ENCODE results near the gene POP4.

The POP4 gene

GRCh38 chr19:29569038-29569911 is 36.8 kb upstream of the POP4 start:
- Mint-ChIP-seq H3K36me3 (ENCODE audit: low read depth) (no peaks in the 10 kb centered on the region), H3K27ac (no peak overlapping the region), H3K4me1 (ENCODE audit: low read depth) (peaks cover 21% of the 10 kb centered on the region), H3K27me3 (peaks cover 53% of the 10 kb centered on the region), H3K9me3 (no peaks in the 10 kb centered on the region), H3K4me3 (no peak overlapping the region)

DNA sequence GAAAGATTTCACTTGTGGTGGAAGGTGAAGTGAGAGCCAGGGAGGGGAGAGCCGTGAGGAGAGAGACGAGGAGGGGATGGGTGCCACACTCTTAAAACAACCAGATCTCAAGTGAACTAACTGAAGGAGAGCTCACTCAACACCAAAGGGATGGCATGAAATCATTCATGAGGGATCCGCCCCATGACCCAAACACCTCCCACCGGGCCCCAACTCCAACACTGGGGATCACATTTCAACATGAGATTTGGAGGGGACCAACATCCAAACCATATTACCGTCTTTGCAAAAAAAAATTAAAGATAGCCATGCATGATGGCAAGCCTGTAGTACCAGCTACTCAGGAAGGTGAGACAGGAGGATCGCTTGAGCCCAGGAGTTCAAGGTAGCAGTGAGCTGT is 34.9 kb upstream of the POP4 start:
- Mint-ChIP-seq H3K4me3 (no peak overlapping the region), H3K36me3 (ENCODE audit: low read depth) (no peaks in the 10 kb centered on the region), H3K27ac (no peak overlapping the region), H3K27me3 (peaks cover 62% of the 10 kb centered on the region), H3K9me3 (no peaks in the 10 kb centered on the region), H3K4me1 (ENCODE audit: low read depth) (peaks cover 17% of the 10 kb centered on the region)

DNA sequence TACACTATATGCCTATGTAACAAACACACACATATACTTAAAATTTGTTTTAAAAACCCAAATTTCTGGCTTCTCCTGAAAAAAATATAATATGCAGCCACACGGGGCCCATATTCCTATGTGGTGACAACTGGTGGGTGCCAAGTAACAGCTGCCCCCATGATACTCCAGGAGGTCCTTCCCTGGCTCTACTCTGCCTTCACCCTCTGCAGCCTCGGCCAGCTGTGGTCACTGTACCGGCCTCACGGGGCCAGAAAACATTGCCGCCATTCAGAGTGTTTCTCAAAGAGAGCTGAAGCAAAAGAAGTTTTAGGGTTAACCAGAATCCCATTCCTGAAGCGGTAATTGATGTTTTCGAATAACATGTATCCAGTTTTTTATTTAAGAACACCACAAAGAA is 32.6 kb upstream of the POP4 start:
- Mint-ChIP-seq H3K27ac (no peak overlapping the region), H3K4me1 (ENCODE audit: low read depth) (peaks cover 34% of the 10 kb centered on the region), H3K27me3 (peaks cover 62% of the 10 kb centered on the region), H3K4me3 (no peak overlapping the region), H3K36me3 (ENCODE audit: low read depth) (no peaks in the 10 kb centered on the region), H3K9me3 (no peaks in the 10 kb centered on the region)

DNA sequence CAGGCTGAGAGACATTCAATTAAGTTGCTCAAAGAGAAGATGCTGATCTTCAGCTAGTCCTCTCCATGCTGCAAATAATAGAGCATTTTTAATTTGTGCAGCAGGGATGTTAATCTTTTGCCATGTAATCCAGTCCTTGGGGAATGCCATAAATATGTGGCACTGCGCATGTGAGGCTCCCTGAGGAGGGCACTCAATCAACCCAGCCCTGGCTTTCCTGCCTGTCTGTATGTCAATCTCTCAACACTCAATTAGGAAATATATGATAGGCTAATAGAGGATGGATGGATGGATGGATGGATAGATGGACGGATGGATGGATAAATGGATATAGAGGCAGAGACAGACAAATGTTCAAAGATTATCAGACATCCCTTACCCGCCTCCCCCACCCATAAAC is 31.6 kb upstream of the POP4 start:
- Mint-ChIP-seq H3K27me3 (peaks cover 68% of the 10 kb centered on the region), H3K4me1 (ENCODE audit: low read depth) (peaks cover 30% of the 10 kb centered on the region), H3K9me3 (no peaks in the 10 kb centered on the region), H3K4me3 (no peak overlapping the region), H3K27ac (no peak overlapping the region), H3K36me3 (ENCODE audit: low read depth) (no peaks in the 10 kb centered on the region)

- Mint-ChIP-seq H3K27me3 (peaks cover 66% of the 10 kb centered on the region), H3K9me3 (no peaks in the 10 kb centered on the region), H3K4me1 (ENCODE audit: low read depth) (peaks cover 27% of the 10 kb centered on the region), H3K27ac (no peak overlapping the region), H3K36me3 (ENCODE audit: low read depth) (no peaks in the 10 kb centered on the region), H3K4me3 (peak overlapping the region; percentile 55)
Observed at GRCh38 chr19:29576046-29576606, 30.0 kb upstream of the POP4 start.

DNA sequence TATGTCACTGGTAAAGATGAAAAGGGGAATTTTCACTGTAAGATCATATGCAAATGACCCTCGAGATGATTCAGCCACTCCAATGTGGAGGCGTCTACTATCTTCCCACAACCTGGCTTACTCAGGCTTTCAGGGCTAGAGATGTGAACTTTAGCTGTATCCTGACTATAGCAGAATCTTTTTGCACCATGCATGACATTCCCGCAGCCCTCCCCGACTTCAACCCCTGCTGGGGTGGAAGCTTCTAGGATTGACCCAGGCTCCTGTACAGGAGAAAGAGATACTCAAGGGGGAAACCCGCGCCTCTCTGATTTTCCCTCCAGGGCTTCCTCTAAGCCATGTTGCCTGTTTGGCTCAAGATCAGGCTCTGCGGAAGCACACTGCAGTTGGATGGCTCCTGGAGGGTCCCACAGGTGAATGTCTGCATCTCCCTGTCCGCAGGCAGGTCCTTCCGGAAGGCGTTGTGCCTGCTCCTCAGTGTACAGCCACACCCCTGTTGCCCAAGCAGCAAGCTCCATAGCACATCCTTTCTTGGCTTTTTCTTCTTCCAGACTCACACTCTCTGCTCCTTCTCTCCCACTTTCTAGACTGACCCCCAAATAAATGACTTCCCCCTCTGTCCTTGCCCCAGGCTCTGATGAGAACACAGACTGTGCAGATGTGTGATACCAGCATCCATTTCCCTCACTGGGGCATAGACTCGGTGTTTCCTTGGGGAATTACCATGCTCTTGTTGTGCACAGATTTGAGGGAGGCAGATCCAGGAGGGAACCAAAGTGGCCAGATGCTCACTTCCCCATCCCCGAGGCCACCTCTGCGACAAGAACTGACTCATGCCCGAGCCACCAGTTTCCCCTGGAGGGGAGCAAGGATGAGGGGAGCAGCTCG is 29.1 kb upstream of the POP4 start:
- no peak overlapping the region for H3K27ac Mint-ChIP-seq
- no peaks in the 10 kb centered on the region for H3K36me3 Mint-ChIP-seq (ENCODE audit: low read depth)
- H3K4me3 Mint-ChIP-seq, result peak overlapping the region; percentile 55
- H3K9me3 Mint-ChIP-seq, result no peaks in the 10 kb centered on the region
- peaks cover 57% of the 10 kb centered on the region for H3K27me3 Mint-ChIP-seq
- peaks cover 27% of the 10 kb centered on the region for H3K4me1 Mint-ChIP-seq (ENCODE audit: low read depth)

GRCh38 chr19:29577649-29577963 is 28.5 kb upstream of the POP4 start:
- Mint-ChIP-seq H3K4me1 (ENCODE audit: low read depth) (peaks cover 28% of the 10 kb centered on the region), H3K36me3 (ENCODE audit: low read depth) (no peaks in the 10 kb centered on the region), H3K27ac (no peak overlapping the region), H3K9me3 (no peaks in the 10 kb centered on the region), H3K4me3 (no peak overlapping the region), H3K27me3 (peaks cover 51% of the 10 kb centered on the region)

DNA sequence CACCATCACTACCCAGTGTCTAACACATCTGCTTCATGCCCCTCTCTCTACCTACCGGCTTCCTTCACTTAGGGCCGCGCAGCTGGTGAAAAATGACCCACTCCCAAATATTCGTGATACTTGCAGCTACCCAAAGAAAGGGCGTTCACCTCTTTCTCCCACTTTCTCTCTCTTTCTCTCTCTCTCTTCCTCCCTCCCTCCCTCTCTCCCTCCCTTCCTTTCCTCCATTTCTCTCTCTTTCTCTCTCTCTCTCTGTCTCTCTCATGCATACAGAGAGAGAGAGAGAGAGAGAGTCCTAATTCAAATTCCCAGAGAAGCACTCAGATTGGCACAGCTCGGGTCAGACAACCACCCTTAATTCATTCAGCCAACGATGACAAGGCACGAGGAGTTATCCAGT is 27.7 kb upstream of the POP4 start:
- H3K27me3 Mint-ChIP-seq, result peaks cover 46% of the 10 kb centered on the region
- peaks cover 35% of the 10 kb centered on the region for H3K4me1 Mint-ChIP-seq (ENCODE audit: low read depth)
- H3K36me3 Mint-ChIP-seq (ENCODE audit: low read depth), result no peaks in the 10 kb centered on the region
- no peaks in the 10 kb centered on the region for H3K9me3 Mint-ChIP-seq
- H3K27ac Mint-ChIP-seq, result no peak overlapping the region
- no peak overlapping the region for H3K4me3 Mint-ChIP-seq

- Mint-ChIP-seq H3K4me1 (ENCODE audit: low read depth) (peaks cover 41% of the 10 kb centered on the region), H3K36me3 (ENCODE audit: low read depth) (no peaks in the 10 kb centered on the region), H3K27me3 (peaks cover 43% of the 10 kb centered on the region), H3K9me3 (no peaks in the 10 kb centered on the region), H3K27ac (no peak overlapping the region), H3K4me3 (no peak overlapping the region)
Observed at GRCh38 chr19:29579308-29579910, 26.7 kb upstream of the POP4 start.

- no peak overlapping the region for H3K4me3 Mint-ChIP-seq
Observed at GRCh38 chr19:29581398-29581797, 24.7 kb upstream of the POP4 start.

DNA sequence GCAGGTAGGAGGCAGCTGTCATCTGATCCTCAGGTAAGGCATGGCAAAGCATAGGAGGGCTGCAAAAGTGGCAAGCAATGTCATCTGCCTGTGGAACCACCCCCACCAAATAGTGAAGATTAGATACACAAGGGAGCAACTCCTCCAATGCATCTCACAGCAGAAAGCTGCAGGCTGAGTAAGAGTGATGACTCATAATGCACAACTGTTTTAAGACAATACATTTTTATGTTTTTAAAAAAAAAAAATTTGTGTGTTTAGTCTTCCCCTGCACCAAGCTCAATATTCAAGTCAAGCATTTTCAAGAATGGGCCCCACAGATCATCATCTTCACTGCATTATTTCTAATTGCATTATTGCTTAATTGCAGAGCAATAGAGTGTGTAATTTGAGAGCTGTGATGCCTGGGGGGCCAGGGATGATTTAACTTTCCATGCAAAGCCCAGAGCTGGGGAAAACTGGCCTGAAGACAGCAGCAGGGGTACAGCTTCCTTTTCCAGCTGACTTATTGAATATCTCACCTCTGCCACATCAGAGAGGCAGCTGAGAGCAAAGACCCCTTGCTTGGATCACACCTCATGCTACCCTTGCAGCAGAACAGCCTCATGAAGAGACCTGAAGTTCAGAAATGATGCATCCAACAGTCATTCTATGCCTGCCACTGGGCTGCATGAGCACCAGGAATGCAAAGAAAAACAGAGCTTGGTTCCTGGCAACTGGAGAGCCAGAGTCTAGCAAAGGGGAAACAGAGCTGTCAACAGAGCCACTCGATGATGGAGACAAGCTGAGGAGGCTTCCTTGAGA is 22.7 kb upstream of the POP4 start:
- H3K27me3 Mint-ChIP-seq, result peaks cover 25% of the 10 kb centered on the region
- no peak overlapping the region for H3K27ac Mint-ChIP-seq
- no peaks in the 10 kb centered on the region for H3K9me3 Mint-ChIP-seq
- no peak overlapping the region for H3K4me3 Mint-ChIP-seq
- H3K4me1 Mint-ChIP-seq (ENCODE audit: low read depth), result peaks cover 32% of the 10 kb centered on the region
- no peaks in the 10 kb centered on the region for H3K36me3 Mint-ChIP-seq (ENCODE audit: low read depth)

More at GRCh38 chr19:29581398-29581797, 24.7 kb upstream of the POP4 start:
- no peaks in the 10 kb centered on the region for H3K9me3 Mint-ChIP-seq
- no peaks in the 10 kb centered on the region for H3K36me3 Mint-ChIP-seq (ENCODE audit: low read depth)
- peaks cover 28% of the 10 kb centered on the region for H3K4me1 Mint-ChIP-seq (ENCODE audit: low read depth)
- no peak overlapping the region for H3K27ac Mint-ChIP-seq
- H3K27me3 Mint-ChIP-seq, result peaks cover 29% of the 10 kb centered on the region

GRCh38 chr19:29586401-29586800 is 19.7 kb upstream of the POP4 start:
- Mint-ChIP-seq H3K4me1 (ENCODE audit: low read depth) (peaks cover 32% of the 10 kb centered on the region), H3K27me3 (peaks cover 21% of the 10 kb centered on the region), H3K36me3 (ENCODE audit: low read depth) (peaks cover 5% of the 10 kb centered on the region), H3K27ac (no peak overlapping the region), H3K4me3 (no peak overlapping the region), H3K9me3 (peaks cover 7% of the 10 kb centered on the region)

GRCh38 chr19:29587059-29587458 is 19.0 kb upstream of the POP4 start:
- Mint-ChIP-seq H3K9me3 (peaks cover 7% of the 10 kb centered on the region), H3K27me3 (peaks cover 27% of the 10 kb centered on the region), H3K4me1 (ENCODE audit: low read depth) (peaks cover 32% of the 10 kb centered on the region), H3K36me3 (ENCODE audit: low read depth) (peaks cover 5% of the 10 kb centered on the region), H3K4me3 (no peak overlapping the region), H3K27ac (no peak overlapping the region)

GRCh38 chr19:29587518-29587986 is 18.5 kb upstream of the POP4 start:
- H3K4me3 Mint-ChIP-seq, result no peak overlapping the region
- H3K27me3 Mint-ChIP-seq, result peaks cover 30% of the 10 kb centered on the region
- H3K4me1 Mint-ChIP-seq (ENCODE audit: low read depth), result peaks cover 31% of the 10 kb centered on the region
- H3K27ac Mint-ChIP-seq, result no peak overlapping the region
- H3K9me3 Mint-ChIP-seq, result peaks cover 7% of the 10 kb centered on the region
- H3K36me3 Mint-ChIP-seq (ENCODE audit: low read depth), result peaks cover 5% of the 10 kb centered on the region
